ENCODE data around the gene CHSY1. TPM values are rescaled to one million over a fixed set of nuclear protein-coding genes. Genes with fewer than 3 reads are reported as not detected.

The CHSY1 gene
- total and polyA plus RNA-seq, 9 donors, result 23.0 to 69.9 (median 33.0) TPM

DNA sequence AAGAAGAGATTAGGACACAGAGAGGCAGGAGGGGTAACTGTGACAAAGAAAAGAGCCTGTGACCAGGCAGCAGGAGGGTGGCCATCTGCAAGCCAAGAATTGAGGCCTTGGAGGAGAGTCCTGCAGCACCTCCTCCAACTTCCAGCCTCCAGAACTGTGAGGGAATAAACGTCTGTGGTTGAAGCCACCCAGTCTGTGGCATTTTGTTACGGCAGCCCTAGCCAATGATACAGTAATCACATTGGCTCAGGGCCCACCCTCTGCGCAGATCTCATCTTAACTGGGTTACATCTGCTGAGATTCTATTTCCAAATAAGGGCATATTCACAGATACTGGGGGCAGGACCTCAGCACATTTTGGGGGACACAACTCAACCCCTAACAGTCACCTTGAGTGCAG lies 14.2 kb upstream of the CHSY1 start:
- intact Hi-C loops (cut with DNase I), result loop anchor here in 1 of 4 donors (10.0 kb wide), 1 partner anchor 641 kb away; no protein-coding TSS in a partner anchor
- Histone ChIP-seq H3K27me3 (no peaks in the 10 kb centered on the region), H3K4me3 (no peak overlapping the region), H3K36me3 (no peaks in the 10 kb centered on the region), H3K27ac (no peak overlapping the region), H3K4me1 (ENCODE audit: insufficient read depth) (peaks cover 4% of the 10 kb centered on the region), H3K9me3 (no peaks in the 10 kb centered on the region)
- TF ChIP-seq, protein P1, sequence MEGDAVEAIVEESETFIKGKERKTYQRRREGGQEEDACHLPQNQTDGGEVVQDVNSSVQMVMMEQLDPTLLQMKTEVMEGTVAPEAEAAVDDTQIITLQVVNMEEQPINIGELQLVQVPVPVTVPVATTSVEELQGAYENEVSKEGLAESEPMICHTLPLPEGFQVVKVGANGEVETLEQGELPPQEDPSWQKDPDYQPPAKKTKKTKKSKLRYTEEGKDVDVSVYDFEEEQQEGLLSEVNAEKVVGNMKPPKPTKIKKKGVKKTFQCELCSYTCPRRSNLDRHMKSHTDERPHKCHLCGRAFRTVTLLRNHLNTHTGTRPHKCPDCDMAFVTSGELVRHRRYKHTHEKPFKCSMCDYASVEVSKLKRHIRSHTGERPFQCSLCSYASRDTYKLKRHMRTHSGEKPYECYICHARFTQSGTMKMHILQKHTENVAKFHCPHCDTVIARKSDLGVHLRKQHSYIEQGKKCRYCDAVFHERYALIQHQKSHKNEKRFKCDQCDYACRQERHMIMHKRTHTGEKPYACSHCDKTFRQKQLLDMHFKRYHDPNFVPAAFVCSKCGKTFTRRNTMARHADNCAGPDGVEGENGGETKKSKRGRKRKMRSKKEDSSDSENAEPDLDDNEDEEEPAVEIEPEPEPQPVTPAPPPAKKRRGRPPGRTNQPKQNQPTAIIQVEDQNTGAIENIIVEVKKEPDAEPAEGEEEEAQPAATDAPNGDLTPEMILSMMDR (IDR thresholded peaks at IDR 0.05), result no peak
- TF ChIP-seq POLR2A (IDR thresholded peaks at IDR 0.05) (no peak), EP300 (IDR thresholded peaks at IDR 0.05) (no peak)
- DNase-seq, result no peak
- 41 to 66% (median 66%) methylated on average over 3 of the region's 3 CpGs for WGBS, 3 donors

- Histone ChIP-seq H3K4me1 (ENCODE audit: insufficient read depth) (peaks cover 4% of the 10 kb centered on the region), H3K36me3 (no peaks in the 10 kb centered on the region), H3K27me3 (no peaks in the 10 kb centered on the region), H3K27ac (no peak overlapping the region), H3K4me3 (no peak overlapping the region), H3K9me3 (no peaks in the 10 kb centered on the region)
- intact Hi-C loops (cut with DNase I), result loop anchor here in 1 of 4 donors (10.0 kb wide), 1 partner anchor 640 kb away; no protein-coding TSS in a partner anchor
- DNase-seq, result no peak
- WGBS, 3 donors, result 81 to 88% (median 83%) methylated on average over 17 of the region's 17 CpGs
- TF ChIP-seq EP300 (IDR thresholded peaks at IDR 0.05) (no peak), POLR2A (IDR thresholded peaks at IDR 0.05) (no peak)
- TF ChIP-seq, protein P1 (IDR thresholded peaks at IDR 0.05), result no peak
Observed at GRCh38 chr15:101264911-101265641, 13.2 kb upstream of the CHSY1 start.

- Histone ChIP-seq H3K9me3 (no peaks in the 10 kb centered on the region), H3K27ac (no peak overlapping the region), H3K4me3 (no peak overlapping the region), H3K27me3 (no peaks in the 10 kb centered on the region), H3K4me1 (ENCODE audit: insufficient read depth) (peaks cover 4% of the 10 kb centered on the region), H3K36me3 (no peaks in the 10 kb centered on the region)
- no peak for DNase-seq
- intact Hi-C loops (cut with DNase I), result loop anchor here in 1 of 4 donors (10.0 kb wide), 1 partner anchor 639 kb away; no protein-coding TSS in a partner anchor
- no peak for TF ChIP-seq EP300 (IDR thresholded peaks at IDR 0.05)
- TF ChIP-seq, protein P1 (IDR thresholded peaks at IDR 0.05), result no peak
- TF ChIP-seq POLR2A (IDR thresholded peaks at IDR 0.05), result no peak
- WGBS, 3 donors, result 89 to 94% (median 90%) methylated on average over 4 of the region's 4 CpGs
Observed at GRCh38 chr15:101264011-101264410, 12.2 kb upstream of the CHSY1 start.

DNA sequence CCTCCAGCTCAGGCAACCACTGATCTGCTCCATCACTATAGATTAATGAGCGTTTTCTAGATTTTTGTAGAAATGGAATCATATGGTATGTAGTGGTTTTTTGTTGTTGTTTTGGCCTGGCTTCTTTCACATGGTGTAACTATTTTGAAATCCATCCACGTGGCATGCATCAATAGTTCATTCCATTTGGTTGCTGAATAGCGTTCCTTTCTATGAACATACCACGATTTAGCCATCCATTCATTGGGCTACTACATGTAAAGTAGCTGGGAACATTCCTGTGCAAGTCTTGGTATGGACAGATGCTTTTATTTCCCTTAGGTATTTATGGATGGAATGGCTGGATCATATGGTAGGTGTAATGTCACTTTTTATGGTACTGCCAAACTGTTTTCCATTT lies 10.7 kb upstream of the CHSY1 start:
- no peak overlapping the region for H3K27ac ChIP-seq
- H3K9me3 ChIP-seq, result no peaks in the 10 kb centered on the region
- TF ChIP-seq, protein P1 (IDR thresholded peaks at IDR 0.05), result no peak
- no peak for TF ChIP-seq POLR2A (IDR thresholded peaks at IDR 0.05)
- no peak for TF ChIP-seq EP300 (IDR thresholded peaks at IDR 0.05)
- WGBS, 3 donors, result 73 to 78% (median 76%) methylated on average over 4 of the region's 4 CpGs
- no peak for DNase-seq
- H3K27me3 ChIP-seq, result no peaks in the 10 kb centered on the region
- H3K4me3 ChIP-seq, result no peak overlapping the region
- intact Hi-C loops (cut with DNase I), result loop anchor here in 1 of 4 donors (10.0 kb wide), 1 partner anchor 638 kb away; no protein-coding TSS in a partner anchor
- H3K4me1 ChIP-seq (ENCODE audit: insufficient read depth), result peaks cover 2% of the 10 kb centered on the region
- H3K36me3 ChIP-seq, result no peaks in the 10 kb centered on the region
